ENCODE results near the gene NKX2-2.
"Not testable (repeated sequence)": the region's sequence is repeated elsewhere in the genome, so short reads cannot be mapped to it uniquely, and the experiment has no call there.

Gene NKX2-2

GRCh38 chr20:21505810-21506530 lies 7.9 kb downstream of the NKX2-2 start:
- peaks cover 16% of the 10 kb centered on the region for H3K4me1 Mint-ChIP-seq
- no peaks in the 10 kb centered on the region for H3K9me3 Mint-ChIP-seq
- DNase-seq (ENCODE audit: low spot score in 2 of 2), result peak; percentile 72 to 86
- peaks cover 5% of the 10 kb centered on the region for H3K36me3 Mint-ChIP-seq
- ATAC-seq, result peak; percentile 71
- peak overlapping the region; percentile 37 for H3K4me3 Mint-ChIP-seq
- peak overlapping the region; percentile 56 for H3K27ac Mint-ChIP-seq

GRCh38 chr20:21505161-21505809 lies 8.6 kb downstream of the NKX2-2 start:
- ATAC-seq, result peak; percentile 63
- H3K9me3 Mint-ChIP-seq, result no peaks in the 10 kb centered on the region
- DNase-seq (ENCODE audit: low spot score in 2 of 2), result peak; percentile 81 to 94
- no peak overlapping the region for H3K27ac Mint-ChIP-seq
- peak overlapping the region; percentile 25 for H3K4me3 Mint-ChIP-seq
- peaks cover 5% of the 10 kb centered on the region for H3K36me3 Mint-ChIP-seq
- peaks cover 14% of the 10 kb centered on the region for H3K4me1 Mint-ChIP-seq

- peaks cover 4% of the 10 kb centered on the region for H3K4me1 Mint-ChIP-seq
- H3K27ac Mint-ChIP-seq, result no peak overlapping the region
- H3K36me3 Mint-ChIP-seq, result peaks cover 5% of the 10 kb centered on the region
- no peak overlapping the region for H3K4me3 Mint-ChIP-seq
- ATAC-seq, result no peak
- no peaks in the 10 kb centered on the region for H3K9me3 Mint-ChIP-seq
- DNase-seq (ENCODE audit: low spot score in 2 of 2), result no peak
These were observed 9.5 kb downstream of the NKX2-2 start for GRCh38 chr20:21504323-21504722.

GRCh38 chr20:21503345-21503744 lies 10.5 kb downstream of the NKX2-2 start:
- DNase-seq (ENCODE audit: low spot score in 2 of 2) (no peak), ATAC-seq (peak; percentile 62)
- Mint-ChIP-seq H3K4me3 (no peak overlapping the region), H3K36me3 (peaks cover 5% of the 10 kb centered on the region), H3K27ac (no peak overlapping the region), H3K4me1 (no peaks in the 10 kb centered on the region), H3K9me3 (no peaks in the 10 kb centered on the region)

GRCh38 chr20:21501184-21501583 lies 12.7 kb downstream of the NKX2-2 start:
- no peak overlapping the region for H3K4me3 Mint-ChIP-seq
- ATAC-seq (no peak), DNase-seq (ENCODE audit: low spot score in 2 of 2) (no peak)
- peaks cover 5% of the 10 kb centered on the region for H3K36me3 Mint-ChIP-seq
- H3K27ac Mint-ChIP-seq, result no peak overlapping the region
- H3K9me3 Mint-ChIP-seq, result no peaks in the 10 kb centered on the region
- no peaks in the 10 kb centered on the region for H3K4me1 Mint-ChIP-seq

- Mint-ChIP-seq H3K4me1 (no peaks in the 10 kb centered on the region), H3K27ac (no peak overlapping the region), H3K36me3 (peaks cover 5% of the 10 kb centered on the region), H3K9me3 (no peaks in the 10 kb centered on the region), H3K4me3 (no peak overlapping the region)
- ATAC-seq (no peak), DNase-seq (ENCODE audit: low spot score in 2 of 2) (no peak)
These were observed 13.3 kb downstream of the NKX2-2 start for GRCh38 chr20:21500599-21500998.

GRCh38 chr20:21499641-21500040 lies 14.2 kb downstream of the NKX2-2 start:
- Mint-ChIP-seq H3K27ac (no peak overlapping the region), H3K4me1 (no peaks in the 10 kb centered on the region), H3K9me3 (no peaks in the 10 kb centered on the region), H3K4me3 (no peak overlapping the region), H3K36me3 (peaks cover under 1% of the 10 kb centered on the region)
- ATAC-seq (no peak), DNase-seq (ENCODE audit: low spot score in 2 of 2) (no peak)

GRCh38 chr20:21498635-21499034 lies 15.2 kb downstream of the NKX2-2 start:
- ATAC-seq, result no peak
- H3K4me3 Mint-ChIP-seq, result no peak overlapping the region
- H3K36me3 Mint-ChIP-seq, result no peaks in the 10 kb centered on the region
- no peaks in the 10 kb centered on the region for H3K4me1 Mint-ChIP-seq
- H3K27ac Mint-ChIP-seq, result no peak overlapping the region
- no peaks in the 10 kb centered on the region for H3K9me3 Mint-ChIP-seq
- no peak for DNase-seq (ENCODE audit: low spot score in 2 of 2)

GRCh38 chr20:21498195-21498594 lies 15.7 kb downstream of the NKX2-2 start:
- H3K4me1 Mint-ChIP-seq, result no peaks in the 10 kb centered on the region
- no peak overlapping the region for H3K27ac Mint-ChIP-seq
- no peak overlapping the region for H3K4me3 Mint-ChIP-seq
- no peaks in the 10 kb centered on the region for H3K36me3 Mint-ChIP-seq
- DNase-seq (ENCODE audit: low spot score in 2 of 2) (no peak), ATAC-seq (no peak)
- no peaks in the 10 kb centered on the region for H3K9me3 Mint-ChIP-seq

- Mint-ChIP-seq H3K27ac (no peak overlapping the region), H3K4me3 (no peak overlapping the region), H3K4me1 (no peaks in the 10 kb centered on the region), H3K9me3 (no peaks in the 10 kb centered on the region), H3K36me3 (no peaks in the 10 kb centered on the region)
- ATAC-seq (no peak), DNase-seq (ENCODE audit: low spot score in 2 of 2) (no peak)
These were observed 17.4 kb downstream of the NKX2-2 start for GRCh38 chr20:21496452-21496851.

GRCh38 chr20:21493049-21493448 lies 20.8 kb downstream of the NKX2-2 start:
- Mint-ChIP-seq H3K36me3 (no peaks in the 10 kb centered on the region), H3K9me3 (no peaks in the 10 kb centered on the region), H3K27ac (no peak overlapping the region), H3K4me1 (no peaks in the 10 kb centered on the region), H3K4me3 (no peak overlapping the region)
- DNase-seq (ENCODE audit: low spot score in 2 of 2), result no peak
- ATAC-seq, result no peak

GRCh38 chr20:21490105-21490504 lies 23.8 kb downstream of the NKX2-2 start:
- H3K27ac Mint-ChIP-seq, result no peak overlapping the region
- no peaks in the 10 kb centered on the region for H3K9me3 Mint-ChIP-seq
- no peak for ATAC-seq
- no peak for DNase-seq (ENCODE audit: low spot score in 2 of 2)
- H3K4me3 Mint-ChIP-seq, result no peak overlapping the region
- no peaks in the 10 kb centered on the region for H3K4me1 Mint-ChIP-seq
- no peaks in the 10 kb centered on the region for H3K36me3 Mint-ChIP-seq

- DNase-seq (ENCODE audit: low spot score in 2 of 2); ATAC-seq; H3K4me1 Mint-ChIP-seq; H3K36me3 Mint-ChIP-seq; H3K27ac Mint-ChIP-seq; H3K4me3 Mint-ChIP-seq; H3K9me3 Mint-ChIP-seq: not testable (repeated sequence)
These were observed 33.7 kb downstream of the NKX2-2 start for GRCh38 chr20:21480144-21480543.

- H3K4me1 Mint-ChIP-seq, result no peaks in the 10 kb centered on the region
- H3K9me3 Mint-ChIP-seq, result peaks cover 6% of the 10 kb centered on the region
- H3K4me3 Mint-ChIP-seq, result no peak overlapping the region
- no peaks in the 10 kb centered on the region for H3K36me3 Mint-ChIP-seq
- DNase-seq (ENCODE audit: low spot score in 2 of 2) (no peak), ATAC-seq (peak; percentile 52)
- no peak overlapping the region for H3K27ac Mint-ChIP-seq
These were observed 48.1 kb downstream of the NKX2-2 start for GRCh38 chr20:21465799-21466198.

- H3K27ac Mint-ChIP-seq, result no peak overlapping the region
- peaks cover 6% of the 10 kb centered on the region for H3K9me3 Mint-ChIP-seq
These were observed 48.9 kb downstream of the NKX2-2 start for GRCh38 chr20:21464916-21465315.

More at GRCh38 chr20:21464916-21465315, 48.9 kb downstream of the NKX2-2 start:
- DNase-seq (ENCODE audit: low spot score in 2 of 2), result no peak
- Mint-ChIP-seq H3K4me1 (no peaks in the 10 kb centered on the region), H3K36me3 (no peaks in the 10 kb centered on the region), H3K4me3 (no peak overlapping the region)
- no peak for ATAC-seq
